ENCODE measurements around the gene PPP1R7.

The PPP1R7 gene

GRCh38 chr2:241126771-241127202 lies 23.5 kb upstream of the PPP1R7 start:
- DNase-seq (ENCODE audit: low spot score) = no peak
- H3K27ac ChIP-seq = no peak overlapping the region
- ChIA-PET CTCF (no interaction called here), POLR2A (ENCODE audit: low non-redundant PET) (no interaction called here)
- TF ChIP-seq, protein P1, sequence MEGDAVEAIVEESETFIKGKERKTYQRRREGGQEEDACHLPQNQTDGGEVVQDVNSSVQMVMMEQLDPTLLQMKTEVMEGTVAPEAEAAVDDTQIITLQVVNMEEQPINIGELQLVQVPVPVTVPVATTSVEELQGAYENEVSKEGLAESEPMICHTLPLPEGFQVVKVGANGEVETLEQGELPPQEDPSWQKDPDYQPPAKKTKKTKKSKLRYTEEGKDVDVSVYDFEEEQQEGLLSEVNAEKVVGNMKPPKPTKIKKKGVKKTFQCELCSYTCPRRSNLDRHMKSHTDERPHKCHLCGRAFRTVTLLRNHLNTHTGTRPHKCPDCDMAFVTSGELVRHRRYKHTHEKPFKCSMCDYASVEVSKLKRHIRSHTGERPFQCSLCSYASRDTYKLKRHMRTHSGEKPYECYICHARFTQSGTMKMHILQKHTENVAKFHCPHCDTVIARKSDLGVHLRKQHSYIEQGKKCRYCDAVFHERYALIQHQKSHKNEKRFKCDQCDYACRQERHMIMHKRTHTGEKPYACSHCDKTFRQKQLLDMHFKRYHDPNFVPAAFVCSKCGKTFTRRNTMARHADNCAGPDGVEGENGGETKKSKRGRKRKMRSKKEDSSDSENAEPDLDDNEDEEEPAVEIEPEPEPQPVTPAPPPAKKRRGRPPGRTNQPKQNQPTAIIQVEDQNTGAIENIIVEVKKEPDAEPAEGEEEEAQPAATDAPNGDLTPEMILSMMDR (conservative IDR thresholded peaks at IDR 0.05; ENCODE audit: low read depth) = no peak

GRCh38 chr2:241128266-241128665 lies 22.0 kb upstream of the PPP1R7 start:
- H3K27ac ChIP-seq = no peak overlapping the region
- ChIA-PET CTCF (no interaction called here), POLR2A (ENCODE audit: low non-redundant PET) (no interaction called here)
- TF ChIP-seq, protein P1 (conservative IDR thresholded peaks at IDR 0.05; ENCODE audit: low read depth) = no peak
- DNase-seq (ENCODE audit: low spot score) = no peak

- ChIA-PET CTCF (interaction anchor here (0.6 kb wide), 1 partner anchor 318 kb away, joined by 3 read pairs; no protein-coding TSS in a partner anchor), POLR2A (ENCODE audit: low non-redundant PET) (interaction anchor here (0.5 kb wide), 1 partner anchor 447 kb away, joined by 5 read pairs; no protein-coding TSS in a partner anchor)
- H3K27ac ChIP-seq = no peak overlapping the region
- DNase-seq (ENCODE audit: low spot score) = no peak
- TF ChIP-seq, protein P1 (conservative IDR thresholded peaks at IDR 0.05; ENCODE audit: low read depth) = no peak
Observed at GRCh38 chr2:241129086-241129871, 21.0 kb upstream of the PPP1R7 start.

DNA sequence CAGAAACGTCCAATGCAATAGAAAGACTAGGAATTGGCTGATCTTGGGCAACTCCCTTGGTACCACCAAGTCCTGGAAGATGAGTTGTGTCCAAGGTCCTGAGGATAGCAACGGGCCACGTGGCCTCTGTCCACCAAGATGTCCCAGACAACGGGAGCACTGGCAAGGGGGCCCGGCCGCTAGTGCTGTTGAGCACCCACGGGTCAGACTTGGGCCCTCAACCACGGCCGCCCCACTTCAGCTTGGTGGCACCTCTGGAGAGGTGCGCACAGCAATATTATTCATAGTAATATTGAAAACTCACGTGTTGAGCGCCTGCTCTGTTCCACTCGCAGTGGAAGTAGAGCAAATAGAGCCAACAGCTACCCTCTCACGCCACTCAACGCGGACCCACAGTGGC lies 20.0 kb upstream of the PPP1R7 start:
- TF ChIP-seq, protein P1 (conservative IDR thresholded peaks at IDR 0.05; ENCODE audit: low read depth) = no peak
- POLR2A ChIA-PET (ENCODE audit: low non-redundant PET) = no interaction called here
- H3K27ac ChIP-seq = no peak overlapping the region
- DNase-seq (ENCODE audit: low spot score) = no peak
- CTCF ChIA-PET = no interaction called here

DNA sequence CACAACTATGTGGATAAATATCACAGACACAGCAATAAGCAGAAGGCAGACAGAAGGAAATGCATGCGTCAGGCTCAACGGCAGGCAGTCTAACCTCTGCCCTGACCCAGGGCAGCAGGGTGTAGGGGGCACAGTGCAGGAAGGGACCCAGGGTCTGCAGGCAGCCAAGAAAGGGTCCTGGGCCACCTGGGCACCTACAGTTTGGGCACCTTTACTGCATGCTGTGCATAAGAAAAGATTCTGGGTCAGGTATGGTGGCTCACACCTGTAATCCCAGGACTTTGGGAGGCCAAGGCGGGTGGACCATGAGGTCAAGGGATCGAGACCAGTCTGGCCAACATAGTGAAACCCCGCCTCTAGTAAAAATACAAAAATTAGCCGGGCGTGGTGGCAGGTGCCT lies 18.7 kb upstream of the PPP1R7 start:
- TF ChIP-seq, protein P1 (conservative IDR thresholded peaks at IDR 0.05; ENCODE audit: low read depth) = no peak
- no peak overlapping the region for H3K27ac ChIP-seq
- ChIA-PET POLR2A (ENCODE audit: low non-redundant PET) (no interaction called here), CTCF (interaction anchor here (0.7 kb wide), 1 partner anchor 40 kb away, joined by 3 read pairs; no protein-coding TSS in a partner anchor)
- DNase-seq (ENCODE audit: low spot score) = no peak

- H3K27ac ChIP-seq = no peak overlapping the region
- DNase-seq (ENCODE audit: low spot score) = no peak
- TF ChIP-seq, protein P1 (conservative IDR thresholded peaks at IDR 0.05; ENCODE audit: low read depth) = no peak
- ChIA-PET POLR2A (ENCODE audit: low non-redundant PET) (no interaction called here), CTCF (no interaction called here)
Observed at GRCh38 chr2:241132538-241133435, 17.5 kb upstream of the PPP1R7 start.
